ENCODE measurements around the gene GPR107. TPM values are rescaled to one million over a fixed set of nuclear protein-coding genes. Genes with fewer than 3 reads are reported as not detected.

GPR107 gene
- total RNA-seq, 1 donor from 2014 or later, result 21.8 TPM

GRCh38 chr9:130185490-130186031 is 131.9 kb downstream of the GPR107 start:
- DNase-seq (ENCODE audit: missing footprints) (no peak), ATAC-seq (no peak)
- intact Hi-C loops (cut with DNase I), result no loop called here

GRCh38 chr9:130186051-130186450 is 132.3 kb downstream of the GPR107 start:
- ATAC-seq, result no peak
- intact Hi-C loops (cut with DNase I), result no loop called here

DNA sequence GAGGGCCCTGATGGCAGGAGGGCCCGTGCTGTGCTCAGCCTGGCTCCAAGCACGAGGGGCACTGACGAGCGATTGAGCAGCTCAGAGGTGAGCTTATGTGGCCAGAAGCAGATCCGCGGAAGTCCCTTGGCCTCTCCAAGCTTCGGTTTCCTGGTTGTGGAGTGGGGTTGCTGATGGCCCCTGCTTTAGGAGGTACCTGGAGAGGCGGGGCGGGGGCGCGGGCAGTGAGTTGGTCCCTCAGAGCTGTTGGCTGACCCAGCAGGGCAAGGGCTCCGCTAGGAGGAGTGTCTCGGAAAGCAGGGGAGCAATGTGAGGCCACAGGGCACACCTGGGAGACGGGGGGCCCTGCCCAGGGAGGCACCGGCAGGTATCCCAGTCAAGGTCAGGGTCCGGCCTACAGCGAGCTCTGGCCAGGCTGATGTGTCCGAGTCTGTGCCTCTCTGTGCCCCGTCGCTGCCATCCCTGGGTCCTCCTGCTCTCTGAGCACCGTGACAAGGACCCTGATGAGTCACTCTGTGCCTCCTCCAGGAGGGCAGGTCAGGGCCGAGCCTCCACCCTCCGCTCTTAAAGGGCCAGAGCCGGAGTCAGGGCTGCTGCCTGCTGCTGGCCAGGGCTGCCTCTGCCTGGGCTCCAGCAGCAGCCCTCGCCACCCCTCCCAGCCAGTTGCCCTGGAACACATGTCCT is 133.3 kb downstream of the GPR107 start:
- intact Hi-C loops (cut with DNase I), result no loop called here
- ATAC-seq (peak; percentile 37), DNase-seq (ENCODE audit: missing footprints) (no peak)

More at GRCh38 chr9:130186051-130186450, 132.3 kb downstream of the GPR107 start:
- DNase-seq (ENCODE audit: missing footprints), result no peak

DNA sequence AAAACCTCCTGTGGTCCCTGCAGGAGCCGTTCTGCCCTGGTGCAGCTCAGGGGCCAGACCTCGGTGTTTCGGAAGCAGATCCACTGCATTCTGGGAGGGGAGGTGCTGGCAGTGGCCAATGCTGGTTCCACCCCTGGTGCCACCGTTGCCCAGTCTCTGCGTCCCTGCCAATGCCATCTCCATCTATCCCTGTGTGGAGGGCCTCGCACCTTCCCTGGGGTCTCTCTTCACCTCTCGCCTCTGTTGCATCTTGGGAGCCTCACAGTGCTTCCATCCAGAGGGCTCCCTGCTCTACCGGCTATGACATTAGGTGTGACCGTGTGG is 133.8 kb downstream of the GPR107 start:
- ATAC-seq, result peak; percentile 3
- intact Hi-C loops (cut with DNase I), result no loop called here

GRCh38 chr9:130188860-130189481 is 135.3 kb downstream of the GPR107 start:
- no peak for DNase-seq (ENCODE audit: missing footprints)

More for the DNA sequence above, 133.8 kb downstream of the GPR107 start:
- no peak for DNase-seq (ENCODE audit: missing footprints)

More at GRCh38 chr9:130188860-130189481, 135.3 kb downstream of the GPR107 start:
- intact Hi-C loops (cut with DNase I), result no loop called here
- ATAC-seq, result no peak

Other genes with a start within 250 kb of the GPR107 start
- gene TOR1A, start 229.8 kb upstream of the GPR107 start, total RNA-seq, result 12.2 TPM
- gene C9orf78, start 218.6 kb upstream of the GPR107 start, total RNA-seq, result 32.0 TPM
- gene USP20, start 218.4 kb upstream of the GPR107 start, total RNA-seq, result 14.0 TPM
- gene FNBP1, start 10.7 kb upstream of the GPR107 start, total RNA-seq, result 24.2 TPM
- gene NCS1, start 118.5 kb downstream of the GPR107 start, total RNA-seq, result 5.0 TPM
- 5.7 TPM for gene HMCN2, start 211.9 kb downstream of the GPR107 start, total RNA-seq